ENCODE data around the gene SSNA1. TPM values are rescaled to one million over a fixed set of nuclear protein-coding genes. Genes with fewer than 3 reads are reported as not detected.

SSNA1 gene
- total and polyA plus RNA-seq, 4 experiments from 2014 or later: 48.6 to 161 (median 83.1) TPM

DNA sequence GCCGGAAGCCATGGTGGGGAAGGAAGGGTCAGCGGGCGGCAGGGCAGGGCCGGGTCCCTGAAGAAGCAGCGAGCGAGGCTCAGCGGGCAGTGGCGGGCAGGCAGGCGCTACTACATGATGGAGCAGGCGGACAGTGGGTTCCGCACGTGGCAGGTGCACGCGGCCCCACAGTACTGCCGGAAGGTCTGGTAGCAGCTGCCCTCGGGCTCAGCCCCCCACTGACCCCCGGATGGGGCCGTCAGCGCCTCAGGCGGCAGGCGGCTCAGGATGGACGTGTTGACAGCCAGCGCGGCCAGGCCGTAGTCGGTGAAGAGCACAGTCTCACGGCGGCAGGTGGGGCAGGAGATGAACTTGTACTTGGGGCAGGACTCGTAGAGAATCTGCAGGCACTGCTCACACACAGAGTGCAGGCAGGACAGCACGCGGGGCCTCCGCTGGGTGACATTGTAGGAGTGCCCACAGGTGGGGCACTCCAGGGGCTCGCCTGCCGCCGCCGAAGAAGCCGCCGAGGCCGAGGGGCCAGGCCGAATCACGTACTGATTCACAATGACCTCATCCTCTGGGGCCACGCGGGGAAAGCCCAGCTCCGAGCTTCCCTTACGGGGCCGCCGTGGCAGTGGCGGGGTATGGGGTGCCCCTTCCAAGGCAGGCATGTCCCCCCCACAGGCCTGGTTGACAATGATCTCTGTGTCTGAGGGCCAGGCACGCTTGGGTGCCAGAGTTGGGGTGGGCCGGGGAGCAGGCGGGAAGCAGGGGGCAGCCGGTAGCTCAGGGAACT is 32.0 kb downstream of the SSNA1 start:
- ChIA-PET CTCF (ENCODE audit: partially characterized antibody) (interaction anchor here (0.9 kb wide), 1 partner anchor 32 kb away, joined by 3 read pairs; the partner anchor contains the start of genes ANAPC2 and SSNA1), POLR2A (ENCODE audit: partially characterized antibody) (interaction anchor here (1.1 to 6.8 kb wide), 6 partner anchors 14 to 91 kb away, joined by 3 to 61 read pairs (median 6); partner anchors contain the start of genes ANAPC2, NDOR1, SSNA1 and TMEM203)
- no peaks in the 10 kb centered on the region for H3K9me3 Mint-ChIP-seq
- peak overlapping the region in 3 of 8 donors; percentile 9 to 52 (median 20) for H3K4me3 Mint-ChIP-seq
- no peaks in the 10 kb centered on the region for H3K9me3 ChIP-seq (ENCODE audit: control insufficient read depth in 1 of 2, low read length in 2 of 2)
- H3K4me1 Mint-ChIP-seq: peaks cover 0 to 14% (median 3%) of the 10 kb centered on the region in 4 donors
- DNase-seq: no peak
- peaks cover 18% of the 10 kb centered on the region for H3K4me1 ChIP-seq (ENCODE audit: insufficient read depth, low read length)
- H3K27me3 Mint-ChIP-seq: no peaks in the 10 kb centered on the region
- H3K36me3 ChIP-seq (ENCODE audit: insufficient read depth, low read length): no peaks in the 10 kb centered on the region
- no peak overlapping the region for H3K27ac ChIP-seq (ENCODE audit: low read depth, low read length)
- no peaks in the 10 kb centered on the region for H3K36me3 Mint-ChIP-seq
- no peak overlapping the region for H3K4me3 ChIP-seq (ENCODE audit: low read length in 2 of 2)
- H3K27me3 ChIP-seq (ENCODE audit: insufficient read depth, low read length): no peaks in the 10 kb centered on the region
- intact Hi-C loops (cut with micrococcal nuclease): loop anchor here (5.0 kb wide), 1 partner anchor 493 kb away; no protein-coding TSS in a partner anchor
- H3K27ac Mint-ChIP-seq: peak overlapping the region in 2 of 7 donors; percentile 12 to 36

DNA sequence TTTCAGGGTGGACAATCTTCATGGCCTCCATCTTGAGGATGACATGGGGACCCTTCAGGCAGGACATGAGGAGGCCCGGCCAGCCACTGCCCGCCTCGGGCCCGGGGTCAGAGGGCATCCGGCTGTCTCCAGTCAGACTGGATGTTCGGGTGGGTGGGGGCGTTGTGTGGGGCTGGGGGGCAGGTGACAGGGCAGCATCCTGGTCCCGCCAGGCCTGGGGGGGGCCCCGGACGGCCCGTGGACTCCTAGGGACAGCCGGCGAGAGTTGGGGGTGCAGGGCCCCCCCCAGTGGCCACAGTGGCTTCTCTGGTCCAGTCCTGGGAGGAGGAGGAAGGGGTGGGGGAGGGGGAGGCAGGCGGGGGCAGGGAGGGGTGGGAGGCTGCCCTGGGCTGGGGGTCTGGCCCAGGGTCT is 32.6 kb downstream of the SSNA1 start:
- H3K4me1 Mint-ChIP-seq: peaks cover 0 to 14% (median 3%) of the 10 kb centered on the region in 4 donors
- H3K36me3 ChIP-seq (ENCODE audit: insufficient read depth, low read length): no peaks in the 10 kb centered on the region
- ChIA-PET POLR2A (ENCODE audit: partially characterized antibody) (interaction anchor here (1.1 to 6.8 kb wide), 3 partner anchors 15 to 32 kb away, joined by 3 to 61 read pairs (median 54); partner anchors contain the start of genes ANAPC2, NDOR1, SSNA1 and TMEM203), CTCF (ENCODE audit: partially characterized antibody) (no interaction called here)
- no peaks in the 10 kb centered on the region for H3K36me3 Mint-ChIP-seq
- peaks cover 18% of the 10 kb centered on the region for H3K4me1 ChIP-seq (ENCODE audit: insufficient read depth, low read length)
- no peak overlapping the region for H3K27ac Mint-ChIP-seq
- no peak for DNase-seq
- H3K27me3 ChIP-seq (ENCODE audit: insufficient read depth, low read length): no peaks in the 10 kb centered on the region
- H3K4me3 Mint-ChIP-seq: peak overlapping the region in 1 of 8 donors; percentile 52
- H3K9me3 Mint-ChIP-seq: no peaks in the 10 kb centered on the region
- H3K27ac ChIP-seq (ENCODE audit: low read depth, low read length): no peak overlapping the region
- H3K27me3 Mint-ChIP-seq: no peaks in the 10 kb centered on the region
- no peak overlapping the region for H3K4me3 ChIP-seq (ENCODE audit: low read length in 2 of 2)
- intact Hi-C loops (cut with micrococcal nuclease): loop anchor here (5.0 kb wide), 1 partner anchor 494 kb away; no protein-coding TSS in a partner anchor
- no peaks in the 10 kb centered on the region for H3K9me3 ChIP-seq (ENCODE audit: control insufficient read depth in 1 of 2, low read length in 2 of 2)

DNA sequence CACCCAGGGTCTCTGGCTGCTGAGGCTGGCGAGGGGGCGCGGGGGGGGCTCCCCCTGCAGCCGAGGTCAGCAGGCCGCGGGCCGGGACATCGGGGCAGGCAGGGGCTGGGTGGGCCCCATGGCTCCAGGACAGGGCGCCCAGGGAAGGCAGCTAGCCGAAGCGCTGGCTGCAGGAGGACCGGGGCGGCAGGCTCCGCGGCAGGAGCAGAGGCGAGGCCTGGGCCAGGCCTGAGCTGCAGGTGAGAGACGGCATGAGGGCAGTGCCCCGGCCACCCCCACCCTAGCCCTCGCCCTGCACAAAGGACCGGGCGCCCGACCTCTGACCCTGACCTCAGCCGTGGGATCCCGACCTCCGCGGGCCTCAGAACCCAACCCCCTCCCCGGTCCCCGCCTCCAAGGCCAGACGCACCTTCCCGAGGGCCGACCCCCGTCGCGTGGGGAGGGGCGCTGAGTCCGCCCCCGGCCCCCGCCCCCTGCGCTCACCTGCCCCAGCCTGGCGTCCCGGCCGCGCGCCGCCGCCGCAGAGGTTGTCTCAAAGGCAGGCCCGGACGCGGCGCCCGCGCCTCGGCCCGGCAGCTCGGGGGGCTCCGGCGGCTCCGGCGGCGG is 33.1 kb downstream of the SSNA1 start:
- ChIA-PET CTCF (ENCODE audit: partially characterized antibody) (interaction anchor here (2.5 kb wide), 1 partner anchor 15 kb away, joined by 12 read pairs; no protein-coding TSS in a partner anchor), POLR2A (ENCODE audit: partially characterized antibody) (interaction anchor here (0.7 to 6.8 kb wide), 9 partner anchors 15 to 126 kb away, joined by 3 to 61 read pairs (median 30); partner anchors contain the start of genes ANAPC2, NDOR1, SSNA1 and TMEM203)
- no peak for DNase-seq
- H3K4me3 Mint-ChIP-seq: no peak overlapping the region
- peaks cover 0 to 14% (median 3%) of the 10 kb centered on the region in 4 donors for H3K4me1 Mint-ChIP-seq
- Histone ChIP-seq H3K27ac (ENCODE audit: low read depth, low read length) (no peak overlapping the region), H3K9me3 (ENCODE audit: control insufficient read depth in 1 of 2, low read length in 2 of 2) (no peaks in the 10 kb centered on the region), H3K4me3 (ENCODE audit: low read length in 2 of 2) (no peak overlapping the region), H3K4me1 (ENCODE audit: insufficient read depth, low read length) (peaks cover 18% of the 10 kb centered on the region), H3K27me3 (ENCODE audit: insufficient read depth, low read length) (no peaks in the 10 kb centered on the region), H3K36me3 (ENCODE audit: insufficient read depth, low read length) (no peaks in the 10 kb centered on the region)
- intact Hi-C loops (cut with micrococcal nuclease): loop anchor here (2.0 to 5.0 kb wide), 2 partner anchors 93 to 494 kb away; no protein-coding TSS in a partner anchor
- no peaks in the 10 kb centered on the region for H3K36me3 Mint-ChIP-seq
- H3K9me3 Mint-ChIP-seq: no peaks in the 10 kb centered on the region
- no peak overlapping the region for H3K27ac Mint-ChIP-seq
- H3K27me3 Mint-ChIP-seq: no peaks in the 10 kb centered on the region

DNA sequence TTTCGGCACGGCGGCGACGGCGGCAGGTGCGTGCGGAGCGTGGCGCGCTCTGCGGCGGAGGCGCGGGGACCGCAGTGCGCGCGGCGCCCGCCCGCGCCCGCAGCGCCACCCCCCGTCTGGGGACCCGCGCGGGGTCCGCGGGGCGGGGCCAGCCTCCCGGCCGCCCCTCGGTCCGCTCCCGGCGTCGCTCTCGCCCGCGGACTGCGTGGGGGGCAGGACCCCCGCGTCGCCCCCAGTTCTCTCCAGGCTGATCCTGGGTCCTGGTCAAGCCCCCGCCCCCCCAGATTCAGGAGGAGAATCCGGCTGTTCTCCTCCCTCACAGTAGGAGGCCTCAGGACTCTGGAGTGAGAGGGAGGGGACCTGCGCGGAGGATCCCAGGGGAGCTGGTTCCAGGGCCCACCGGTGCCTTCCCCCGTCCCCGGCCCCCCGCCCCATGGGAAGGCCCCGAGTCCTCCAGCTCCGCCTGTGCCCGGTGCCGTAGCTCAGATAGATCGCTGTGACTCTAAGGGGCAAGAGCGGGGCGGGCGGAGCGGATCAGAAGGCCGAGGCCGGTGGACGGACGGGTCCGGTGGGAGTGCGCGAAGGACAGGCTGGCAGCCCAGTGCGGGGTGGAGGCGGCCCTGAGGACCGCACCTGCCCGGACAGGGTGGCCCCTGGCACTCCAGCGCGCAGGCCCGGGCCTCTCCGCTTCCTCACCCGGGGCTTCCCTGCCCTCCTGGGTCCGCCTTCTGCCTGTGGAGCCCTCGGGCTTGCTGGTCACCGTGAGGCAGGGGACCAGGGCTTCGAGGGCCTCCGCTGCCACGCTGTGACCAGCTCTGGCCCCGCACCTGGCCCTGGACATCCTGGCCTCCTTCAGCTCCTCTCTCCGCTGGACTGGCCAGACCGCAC is 34.0 kb downstream of the SSNA1 start, which contains the start of gene RNF208:
RNF208 (minus strand) TSS at position 51 of the 888 bp plus-strand sequence. CDS start 1,028 bp downstream, outside the sequence.
- Histone ChIP-seq H3K36me3 (ENCODE audit: insufficient read depth, low read length) (no peaks in the 10 kb centered on the region), H3K4me1 (ENCODE audit: insufficient read depth, low read length) (peaks cover 18% of the 10 kb centered on the region), H3K9me3 (ENCODE audit: control insufficient read depth in 1 of 2, low read length in 2 of 2) (no peaks in the 10 kb centered on the region), H3K4me3 (ENCODE audit: low read length in 2 of 2) (peak within 1 kb of the TSS in 1 of 2 donors; percentile 70), H3K27ac (ENCODE audit: low read depth, low read length) (peak within 1 kb of the TSS; percentile 59), H3K27me3 (ENCODE audit: insufficient read depth, low read length) (no peaks in the 10 kb centered on the region)
- Mint-ChIP-seq H3K36me3 (no peaks in the 10 kb centered on the region), H3K4me1 (peaks cover 0 to 15% (median 3%) of the 10 kb centered on the region in 4 donors), H3K4me3 (peak within 1 kb of the TSS; percentile 62 to 84 (median 77)), H3K27ac (peak within 1 kb of the TSS in 6 of 7 donors; percentile 27 to 86 (median 66)), H3K9me3 (no peaks in the 10 kb centered on the region), H3K27me3 (no peaks in the 10 kb centered on the region)
- intact Hi-C loops (cut with micrococcal nuclease): loop anchor here (1.0 to 5.0 kb wide), 12 partner anchors 14 to 495 kb away; partner anchors contain the start of genes ANAPC2, MAN1B1, NDOR1 and NELFB
- no peak for DNase-seq
- POLR2A ChIA-PET (ENCODE audit: partially characterized antibody): interaction anchor here (0.7 to 6.8 kb wide), 19 partner anchors 14 to 431 kb away, joined by 3 to 61 read pairs (median 18); partner anchors contain the start of genes ANAPC2, CLIC3, EXD3 and MAN1B1
- CTCF ChIA-PET (ENCODE audit: partially characterized antibody): interaction anchor here (0.7 to 2.5 kb wide), 5 partner anchors 13 to 127 kb away, joined by 3 to 12 read pairs (median 6); partner anchors contain the start of genes SSNA1 and TUBB4B

DNA sequence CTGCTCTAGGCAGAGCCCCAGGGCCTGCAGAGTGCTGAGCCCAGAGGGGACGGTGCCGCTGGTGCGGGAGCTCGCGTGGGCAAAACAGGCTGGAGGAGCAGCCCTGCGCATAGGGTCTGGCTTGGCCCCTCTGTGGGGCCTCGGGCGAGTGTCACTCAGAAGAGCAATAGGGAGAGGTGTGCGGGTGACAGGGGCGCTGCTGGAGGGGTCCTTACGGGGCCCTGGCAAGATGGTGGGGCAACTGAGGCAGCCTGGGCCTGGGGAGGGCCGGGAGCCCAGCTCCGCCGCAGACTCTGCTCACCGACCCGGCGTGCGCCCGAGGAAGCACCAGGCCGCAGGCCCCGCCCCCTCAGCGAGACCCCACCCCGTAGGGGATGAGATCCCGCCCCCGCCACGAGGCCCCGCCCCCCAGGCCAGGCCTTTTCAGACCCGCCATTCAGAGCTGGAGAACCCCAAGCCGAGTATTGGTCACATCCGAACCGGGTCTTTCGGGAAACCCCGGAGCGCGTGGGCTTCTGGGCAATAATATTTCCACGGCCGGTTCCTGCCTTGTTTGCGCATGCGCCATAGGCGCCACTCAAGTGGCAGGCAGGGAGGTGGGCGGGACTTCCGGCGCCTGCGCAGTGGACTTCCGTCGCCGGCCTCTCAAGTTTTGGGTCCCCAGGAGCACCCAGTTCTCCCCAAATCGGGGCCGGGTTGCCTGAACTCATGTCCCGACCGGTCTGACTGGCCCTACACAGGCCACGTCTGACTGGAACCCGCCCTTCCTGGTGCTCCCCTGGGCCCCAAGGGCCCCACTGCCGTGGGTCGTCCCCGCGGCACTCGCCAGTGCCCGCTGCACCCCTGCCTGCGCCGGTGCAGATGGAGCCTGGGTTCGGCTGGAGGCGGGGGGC is 34.8 kb downstream of the SSNA1 start:
- DNase-seq: peak; percentile 96 to 99 (median 99)
- CTCF ChIA-PET (ENCODE audit: partially characterized antibody): interaction anchor here (0.7 to 2.5 kb wide), 7 partner anchors 12 to 128 kb away, joined by 3 to 12 read pairs (median 3); partner anchors contain the start of genes SSNA1 and TUBB4B
- Mint-ChIP-seq H3K9me3 (no peaks in the 10 kb centered on the region), H3K36me3 (no peaks in the 10 kb centered on the region), H3K4me1 (peaks cover 2 to 19% (median 6%) of the 10 kb centered on the region in 4 donors), H3K27ac (peak overlapping the region; percentile 42 to 87 (median 68)), H3K4me3 (peak overlapping the region; percentile 62 to 84 (median 77)), H3K27me3 (peaks cover 2 to 3% of the 10 kb centered on the region in 2 donors)
- no peaks in the 10 kb centered on the region for H3K27me3 ChIP-seq (ENCODE audit: insufficient read depth, low read length)
- peak overlapping the region; percentile 66 to 85 for H3K4me3 ChIP-seq (ENCODE audit: low read length in 2 of 2)
- H3K36me3 ChIP-seq (ENCODE audit: insufficient read depth, low read length): no peaks in the 10 kb centered on the region
- no peaks in the 10 kb centered on the region for H3K9me3 ChIP-seq (ENCODE audit: control insufficient read depth in 1 of 2, low read length in 2 of 2)
- intact Hi-C loops (cut with micrococcal nuclease): loop anchor here (1.0 to 5.0 kb wide), 12 partner anchors 13 to 496 kb away; partner anchors contain the start of genes ANAPC2, MAN1B1, NDOR1 and NELFB
- peaks cover 18% of the 10 kb centered on the region for H3K4me1 ChIP-seq (ENCODE audit: insufficient read depth, low read length)
- peak overlapping the region; percentile 83 for H3K27ac ChIP-seq (ENCODE audit: low read depth, low read length)
- POLR2A ChIA-PET (ENCODE audit: partially characterized antibody): interaction anchor here (0.8 to 6.8 kb wide), 20 partner anchors 10 to 432 kb away, joined by 3 to 61 read pairs (median 13); partner anchors contain the start of genes ANAPC2, CLIC3, EXD3 and MAN1B1

Measured in CD4-positive, alpha-beta memory T cell (primary cell).